Stimulated activated CD4-positive, alpha-beta T cell treated with anti-CD3 and anti-CD28 coated beads, Interleukin-2, amount 100 ng/mL, for 4 hours (primary cell): ENCODE measurements around the gene NOLC1.

Experiments used
- DNase-seq: peaks from one replicate; pipeline ENCODE4 v3.0.0-alpha.2; 2020; ENCODE audit warnings: low read depth

The NOLC1 gene

GRCh38 chr10:102208311-102209035 lies 56.3 kb downstream of the NOLC1 start:
- no peak for DNase-seq

DNA sequence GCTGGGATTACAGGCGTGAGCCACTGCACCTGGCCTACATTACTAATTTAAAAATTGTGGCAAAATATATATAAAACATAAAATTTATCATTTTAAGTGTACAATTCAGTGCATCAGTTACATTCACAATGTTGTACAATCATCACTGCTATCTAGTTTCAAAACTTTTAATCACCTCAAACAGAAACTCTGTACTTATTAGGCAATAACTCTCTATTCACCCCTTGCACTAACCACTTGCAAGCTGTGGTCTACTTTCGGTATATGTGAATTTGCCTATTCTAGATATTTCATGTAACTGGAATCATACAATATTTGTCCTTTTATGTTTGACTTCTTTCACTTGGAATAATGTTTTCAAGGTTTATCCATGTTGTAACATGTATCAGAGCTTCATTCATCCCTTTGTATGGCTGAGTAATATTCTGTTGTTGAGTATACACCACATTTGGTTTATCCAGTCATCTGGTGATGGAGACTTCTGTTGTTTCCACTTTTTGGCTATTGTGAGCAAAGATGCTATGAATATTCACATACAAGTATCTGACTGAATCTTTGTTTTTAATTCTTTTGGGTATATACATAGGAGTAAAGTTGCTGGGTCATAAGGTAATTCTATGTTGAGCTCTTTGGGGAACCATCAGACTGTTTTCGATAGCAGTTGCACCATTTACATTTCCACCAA lies 59.6 kb downstream of the NOLC1 start:
- no peak for DNase-seq
